Chondrocyte (in vitro differentiated cells): ENCODE measurements around the gene MRPL45. TPM values are rescaled to one million over a fixed set of nuclear protein-coding genes. Genes with fewer than 3 reads are reported as not detected.
A peak's percentile ranks its signal among the peaks of the same experiment; 100 is the strongest.

Experiments
- DNase-seq: peaks from one replicate; pipeline ENCODE4 v3.0.0; 2021; ENCODE audit warnings: mixed read lengths, low spot score
- H3K27ac Mint-ChIP-seq: one replicate; pipeline ENCODE4 v1.8.0; 2021; ENCODE audit warnings: mild to moderate bottlenecking, moderate library complexity, mixed read lengths; ENCODE audit not compliant: unreplicated experiment
- H3K27me3 Mint-ChIP-seq: 2 replicates; pipeline ENCODE4 v1.8.0; 2021; ENCODE audit warnings: low read depth, mixed read lengths
- H3K36me3 Mint-ChIP-seq: 2 replicates; pipeline ENCODE4 v1.8.0; 2021; ENCODE audit warnings: low read depth, mixed read lengths
- H3K4me1 Mint-ChIP-seq: 2 replicates; pipeline ENCODE4 v1.8.0; 2021; ENCODE audit warnings: low read depth, mild to moderate bottlenecking, mixed read lengths
- H3K4me3 Mint-ChIP-seq: one replicate; pipeline ENCODE4 v1.8.0; 2021; ENCODE audit warnings: mild to moderate bottlenecking, moderate library complexity, mixed read lengths; ENCODE audit not compliant: unreplicated experiment
- H3K9me3 Mint-ChIP-seq: 2 replicates; pipeline ENCODE4 v1.8.0; 2021; ENCODE audit warnings: low read depth, mixed read lengths
- total RNA-seq: library from RNA; stranded (reverse); gene quantifications from 3 replicates; pipeline ENCODE4 v1.2.1, GENCODE V29; 2021
- TF ChIP-seq, protein P1 (sequence below): fragments of 200-600 bp; sonication (generic); IDR thresholded peaks from 2 replicates; pipeline ENCODE4 v1.5.0; 2021; ENCODE audit warnings: antibody characterized with exemption, mild to moderate bottlenecking, moderate library complexity

MRPL45 gene
- total RNA-seq, 1 donor from 2014 or later = 26.0 TPM

DNA sequence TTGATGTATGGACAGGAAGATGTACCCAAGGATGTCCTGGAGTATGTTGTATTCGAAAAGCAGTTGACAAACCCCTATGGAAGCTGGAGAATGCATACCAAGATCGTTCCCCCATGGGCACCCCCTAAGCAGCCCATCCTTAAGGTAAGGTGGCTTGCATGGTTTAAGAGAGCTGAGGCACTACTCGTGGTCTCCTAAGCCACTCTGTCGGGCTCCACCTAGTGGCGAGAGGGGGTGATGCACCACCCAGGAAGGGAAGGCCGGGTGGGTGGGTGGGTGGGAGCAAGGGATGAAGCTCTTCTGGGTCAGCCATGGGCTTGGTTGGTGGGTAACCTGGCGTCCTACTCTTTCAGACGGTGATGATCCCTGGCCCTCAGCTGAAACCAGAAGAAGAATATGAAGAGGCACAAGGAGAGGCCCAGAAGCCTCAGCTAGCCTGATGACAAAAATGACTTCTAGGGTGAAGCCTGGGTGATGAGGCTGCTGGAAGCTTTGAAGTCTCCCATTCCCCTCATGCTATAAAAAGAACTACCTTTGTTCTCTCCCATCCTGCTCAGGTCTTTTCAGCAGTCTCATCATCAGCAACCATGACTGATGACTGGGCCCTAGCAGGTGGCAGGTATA, 25.3 kb downstream of the MRPL45 start:
- Mint-ChIP-seq H3K27me3 (no peaks in the 10 kb centered on the region), H3K4me3 (no peak overlapping the region), H3K27ac (no peak overlapping the region), H3K4me1 (peaks cover 4% of the 10 kb centered on the region), H3K36me3 (peaks cover 22% of the 10 kb centered on the region), H3K9me3 (no peaks in the 10 kb centered on the region)
- TF ChIP-seq, protein P1, sequence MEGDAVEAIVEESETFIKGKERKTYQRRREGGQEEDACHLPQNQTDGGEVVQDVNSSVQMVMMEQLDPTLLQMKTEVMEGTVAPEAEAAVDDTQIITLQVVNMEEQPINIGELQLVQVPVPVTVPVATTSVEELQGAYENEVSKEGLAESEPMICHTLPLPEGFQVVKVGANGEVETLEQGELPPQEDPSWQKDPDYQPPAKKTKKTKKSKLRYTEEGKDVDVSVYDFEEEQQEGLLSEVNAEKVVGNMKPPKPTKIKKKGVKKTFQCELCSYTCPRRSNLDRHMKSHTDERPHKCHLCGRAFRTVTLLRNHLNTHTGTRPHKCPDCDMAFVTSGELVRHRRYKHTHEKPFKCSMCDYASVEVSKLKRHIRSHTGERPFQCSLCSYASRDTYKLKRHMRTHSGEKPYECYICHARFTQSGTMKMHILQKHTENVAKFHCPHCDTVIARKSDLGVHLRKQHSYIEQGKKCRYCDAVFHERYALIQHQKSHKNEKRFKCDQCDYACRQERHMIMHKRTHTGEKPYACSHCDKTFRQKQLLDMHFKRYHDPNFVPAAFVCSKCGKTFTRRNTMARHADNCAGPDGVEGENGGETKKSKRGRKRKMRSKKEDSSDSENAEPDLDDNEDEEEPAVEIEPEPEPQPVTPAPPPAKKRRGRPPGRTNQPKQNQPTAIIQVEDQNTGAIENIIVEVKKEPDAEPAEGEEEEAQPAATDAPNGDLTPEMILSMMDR = peak; percentile 83
- peak; percentile 51 for DNase-seq

DNA sequence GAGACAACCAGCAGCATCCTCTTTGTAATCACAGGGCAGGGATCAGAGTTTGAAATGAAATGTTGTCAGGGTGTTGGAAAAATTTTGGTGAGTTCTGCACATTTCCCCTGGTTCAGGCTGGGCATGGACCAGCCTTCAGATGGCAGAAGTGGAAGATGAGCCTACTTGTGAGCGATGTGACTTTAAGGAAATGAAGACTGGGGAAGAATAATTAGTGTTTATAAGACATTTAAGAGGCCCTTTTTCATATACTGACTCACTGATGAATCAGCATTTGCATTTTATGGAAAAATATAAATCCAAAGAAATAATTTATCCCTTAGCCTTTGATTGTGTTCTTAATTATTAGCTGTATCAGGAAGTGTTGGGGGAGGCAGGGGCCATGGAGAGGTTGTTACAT, 25.9 kb downstream of the MRPL45 start:
- Mint-ChIP-seq H3K4me3 (no peak overlapping the region), H3K27ac (no peak overlapping the region), H3K4me1 (peaks cover 4% of the 10 kb centered on the region), H3K36me3 (peaks cover 22% of the 10 kb centered on the region), H3K9me3 (no peaks in the 10 kb centered on the region), H3K27me3 (no peaks in the 10 kb centered on the region)
- TF ChIP-seq, protein P1 = no peak
- peak; percentile 1 for DNase-seq

DNA sequence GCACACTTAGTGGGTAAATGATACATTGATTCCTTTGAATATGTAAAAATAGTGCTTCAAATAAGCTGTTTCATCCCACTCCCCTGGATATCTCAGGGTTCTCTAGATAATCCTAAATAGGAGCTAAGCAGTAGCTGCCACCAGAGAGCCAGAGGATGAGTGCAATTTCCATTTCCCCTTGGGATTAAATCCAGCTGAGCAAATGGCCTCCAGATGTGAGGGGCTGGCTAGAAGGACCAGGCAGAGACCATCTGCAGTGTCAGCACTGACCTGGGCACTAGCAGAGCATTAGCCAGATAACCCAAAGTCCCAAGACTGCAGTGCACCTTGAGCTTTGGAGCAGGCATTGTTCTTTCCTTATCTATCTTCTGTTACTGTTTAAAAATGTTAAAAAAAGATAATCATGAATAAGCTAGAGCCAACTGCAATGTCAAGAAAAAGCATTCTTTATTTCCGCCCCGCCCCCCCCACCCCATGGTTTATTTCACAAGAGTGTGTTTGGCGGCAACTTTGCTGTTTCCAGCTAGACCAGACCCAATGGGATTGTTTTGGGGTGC, 27.3 kb downstream of the MRPL45 start:
- DNase-seq = no peak
- H3K9me3 Mint-ChIP-seq = no peaks in the 10 kb centered on the region
- peaks cover 3% of the 10 kb centered on the region for H3K27me3 Mint-ChIP-seq
- H3K4me3 Mint-ChIP-seq = no peak overlapping the region
- H3K36me3 Mint-ChIP-seq = peaks cover 20% of the 10 kb centered on the region
- TF ChIP-seq, protein P1 = no peak
- no peak overlapping the region for H3K27ac Mint-ChIP-seq
- H3K4me1 Mint-ChIP-seq = peaks cover 4% of the 10 kb centered on the region

DNA sequence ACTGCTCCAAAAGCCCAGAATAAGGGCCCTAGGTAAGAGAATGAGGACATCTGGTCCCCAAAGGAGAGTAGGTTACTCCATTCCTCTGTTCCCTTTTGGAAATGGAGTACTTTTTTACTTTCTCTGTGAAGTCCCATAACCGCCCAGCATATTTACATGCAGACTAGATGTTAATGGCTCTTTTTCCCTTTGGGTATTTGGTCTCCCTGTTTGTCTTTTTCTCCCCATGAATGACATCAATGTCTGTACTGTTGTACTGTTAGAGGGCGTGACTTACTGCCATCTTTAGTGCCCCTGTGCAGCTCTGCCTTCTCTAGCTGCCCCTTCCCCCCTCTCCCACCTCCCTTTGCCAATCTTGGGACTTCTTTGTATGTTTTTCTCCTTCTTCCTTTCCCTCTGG, 27.8 kb downstream of the MRPL45 start:
- H3K4me3 Mint-ChIP-seq = no peak overlapping the region
- peaks cover 18% of the 10 kb centered on the region for H3K36me3 Mint-ChIP-seq
- TF ChIP-seq, protein P1 = no peak
- H3K27me3 Mint-ChIP-seq = peaks cover 3% of the 10 kb centered on the region
- no peak for DNase-seq
- no peaks in the 10 kb centered on the region for H3K9me3 Mint-ChIP-seq
- H3K27ac Mint-ChIP-seq = no peak overlapping the region
- H3K4me1 Mint-ChIP-seq = peaks cover 4% of the 10 kb centered on the region

DNA sequence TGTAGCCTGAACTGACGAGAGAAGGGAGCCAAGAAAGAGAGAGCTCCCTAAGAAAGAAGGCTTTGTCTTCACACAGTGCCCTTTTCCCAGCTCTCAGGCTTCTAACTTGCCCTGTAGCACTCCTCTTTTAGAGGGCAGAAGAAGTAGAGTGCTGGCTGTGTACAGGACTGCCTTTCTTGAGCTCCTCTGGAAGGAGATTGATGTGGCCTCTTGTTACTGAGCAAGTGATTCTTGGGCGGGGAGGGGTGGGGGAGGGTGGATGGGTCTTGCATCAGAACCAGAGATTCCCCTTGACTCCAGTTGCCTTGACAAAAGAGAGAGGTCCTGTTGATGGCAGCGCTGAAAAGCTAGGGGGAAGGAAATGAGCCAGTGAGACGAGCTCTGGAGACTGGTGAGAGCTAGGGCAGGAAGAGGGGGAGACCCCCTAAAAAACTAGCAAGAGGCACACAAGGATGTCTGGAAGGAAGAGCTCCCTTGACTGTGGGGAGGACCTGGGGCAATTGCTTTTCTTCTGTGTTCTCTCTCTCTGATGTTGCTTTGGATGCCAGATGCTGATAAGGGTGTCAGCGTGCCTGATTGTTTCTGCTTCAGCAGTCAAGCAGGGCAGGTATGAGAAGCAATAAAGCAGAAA, 28.4 kb downstream of the MRPL45 start:
- H3K4me1 Mint-ChIP-seq = peaks cover 4% of the 10 kb centered on the region
- no peaks in the 10 kb centered on the region for H3K9me3 Mint-ChIP-seq
- TF ChIP-seq, protein P1 = no peak
- no peak overlapping the region for H3K4me3 Mint-ChIP-seq
- DNase-seq = no peak
- H3K36me3 Mint-ChIP-seq = peaks cover 14% of the 10 kb centered on the region
- H3K27me3 Mint-ChIP-seq = peaks cover 3% of the 10 kb centered on the region
- H3K27ac Mint-ChIP-seq = no peak overlapping the region
